T-cell (primary cell): ENCODE results near the gene KDM4B. TPM values are rescaled to one million over a fixed set of nuclear protein-coding genes. Genes with fewer than 3 reads are reported as not detected.
"Not testable (repeated sequence)": the region's sequence is repeated elsewhere in the genome, so short reads cannot be mapped to it uniquely, and the experiment has no call there.

Experiments
- ATAC-seq, 4 experiments: fragments of 200-7000 bp in 3 of 4; fragments of 150-1000 bp in 1 of 4; cut with Tn5 transposase; replicated peaks in 1 of 4; 1 replicate in 3 of 4; 2 replicates in 1 of 4; pipeline ENCODE4 v1.10.0; 2021; ENCODE audit warnings: moderate library complexity in 3 of 4, mild to moderate bottlenecking in 2 of 4, moderate number of reproducible peaks in 1 of 4
- CTCF ChIA-PET, 2 donors: fragments of 300-600 bp; sonication (Branson Sonifier 250); formaldehyde crosslinking; loops; one replicate each; lab custom pipeline; 2022; ENCODE audit warnings: antibody characterized with exemption in 2 of 2; lab: Charles Lee
- POLR2A ChIA-PET, 2 donors: fragments of 300-600 bp; sonication (Branson Sonifier 250); formaldehyde crosslinking; loops; one replicate each; lab custom pipeline; 2022; ENCODE audit warnings: antibody characterized with exemption in 2 of 2; lab: Charles Lee
- DNase-seq, 35 experiments: peaks; one replicate each; pipeline versions ENCODE4 v3.0.0 to v3.0.0-alpha.2; 2013 to 2023
- H3K27ac ChIP-seq: one replicate; pipeline ENCODE4 v1.5.1; 2013; ENCODE audit warnings: low read length
- H3K27me3 ChIP-seq, 2 experiments: replicated peaks in 1 of 2; 1 replicate in 1 of 2; 2 replicates in 1 of 2; pipeline versions ENCODE4 v1.6.1 to v1.7.0; 2013; ENCODE audit warnings: low read length in 1 of 2, mixed read lengths in 1 of 2; ENCODE audit not compliant: control insufficient read depth in 2 of 2, insufficient read depth in 2 of 2; ENCODE audit errors: extremely low read depth in 1 of 2
- H3K36me3 ChIP-seq, 2 donors: 1 replicate in 1 of 2; 2 replicates in 1 of 2; pipeline versions ENCODE4 v1.6.1 to v1.7.0; 2013; ENCODE audit warnings: low read length in 1 of 2; ENCODE audit not compliant: control insufficient read depth in 2 of 2, insufficient read depth in 1 of 2; ENCODE audit errors: extremely low read depth in 1 of 2
- H3K4me1 ChIP-seq, 2 experiments: 1 replicate in 1 of 2; 2 replicates in 1 of 2; pipeline versions ENCODE4 v1.6.1 to v1.7.0; 2013; ENCODE audit warnings: low read length in 2 of 2, mixed read lengths in 1 of 2; ENCODE audit not compliant: insufficient read depth in 2 of 2, control insufficient read depth in 1 of 2; ENCODE audit errors: extremely low read depth in 1 of 2
- H3K4me3 ChIP-seq, 2 donors: 1 replicate in 1 of 2; 2 replicates in 1 of 2; pipeline versions ENCODE4 v1.5.1 to v1.7.0; 2013; ENCODE audit warnings: mild to moderate bottlenecking in 2 of 2, low read length in 1 of 2, moderate library complexity in 1 of 2; ENCODE audit not compliant: control insufficient read depth in 1 of 2; ENCODE audit errors: extremely low read depth in 1 of 2
- H3K9me3 ChIP-seq: 2 replicates; pipeline ENCODE4 v1.7.0; 2013
- H3K27ac Mint-ChIP-seq, 2 donors: one replicate each; pipeline ENCODE4 v1.8.0; 2020 to 2021; ENCODE audit warnings: mild to moderate bottlenecking in 2 of 2, mixed read lengths in 2 of 2
- H3K27me3 Mint-ChIP-seq, 2 donors: one replicate each; pipeline ENCODE4 v1.8.0; 2021 to 2022; ENCODE audit warnings: mixed read lengths in 2 of 2
- H3K36me3 Mint-ChIP-seq: one replicate; pipeline ENCODE4 v1.8.0; 2021; ENCODE audit warnings: mixed read lengths
- H3K4me1 Mint-ChIP-seq, 3 donors: one replicate each; pipeline ENCODE4 v1.8.0; 2020 to 2022; ENCODE audit warnings: mixed read lengths in 3 of 3, mild to moderate bottlenecking in 1 of 3
- H3K4me3 Mint-ChIP-seq, 3 donors: one replicate each; pipeline ENCODE4 v1.8.0; 2020 to 2022; ENCODE audit warnings: mild to moderate bottlenecking in 3 of 3, mixed read lengths in 3 of 3, moderate library complexity in 3 of 3
- H3K9me3 Mint-ChIP-seq, 3 donors: one replicate each; pipeline ENCODE4 v1.8.0; 2020 to 2022; ENCODE audit warnings: mixed read lengths in 3 of 3
- WGBS: methylation state at CpG from one replicate; pipeline ENCODE4 v1.1.5; 2013; ENCODE audit warnings: missing lambda C conversion rate; ENCODE audit not compliant: insufficient coverage; 5-methylcytosine and 5-hydroxymethylcytosine counted together
- total RNA-seq, 35 experiments: library from RNA in 6 of 35; stranded (reverse) in 6 of 35; fragments of 120-200 nt in 1 of 35; gene quantifications; one replicate each; pipeline versions ENCODE4 v1.2.1 to v1.2.4 and lab custom pipeline; 2013 to 2026

The KDM4B gene
- total RNA-seq, 5 donors from 2014 or later (not counting 1 experiment from before 2014, with no cell fraction given): 44.6 to 59.2 (median 47.8) TPM

GRCh38 chr19:4933528-4933927, 35.4 kb upstream of the KDM4B start:
- WGBS: 100% methylated on average over 2 of the region's 7 CpGs
- no peaks in the 10 kb centered on the region for H3K27me3 ChIP-seq
- H3K4me3 Mint-ChIP-seq: no peak overlapping the region
- no peaks in the 10 kb centered on the region for H3K9me3 ChIP-seq
- no peak overlapping the region for H3K27ac Mint-ChIP-seq
- H3K36me3 Mint-ChIP-seq: no peaks in the 10 kb centered on the region
- H3K27me3 Mint-ChIP-seq: no peaks in the 10 kb centered on the region
- H3K4me1 Mint-ChIP-seq: no peaks in the 10 kb centered on the region
- no peak overlapping the region for H3K4me3 ChIP-seq
- CTCF ChIA-PET: no interaction called here
- H3K27ac ChIP-seq: no peak overlapping the region
- POLR2A ChIA-PET: no interaction called here
- no peak for ATAC-seq
- no peak for DNase-seq
- H3K4me1 ChIP-seq: no peaks in the 10 kb centered on the region
- H3K9me3 Mint-ChIP-seq: no peaks in the 10 kb centered on the region
- no peaks in the 10 kb centered on the region for H3K36me3 ChIP-seq

GRCh38 chr19:4935444-4935843, 33.5 kb upstream of the KDM4B start:
- DNase-seq: no peak
- ChIA-PET CTCF (interaction anchor here in 1 of 2 donors (0.6 kb wide), 1 partner anchor 130 kb away, joined by 4 read pairs; no protein-coding TSS in a partner anchor), POLR2A (no interaction called here)
- no peak for ATAC-seq
- Mint-ChIP-seq H3K4me3 (no peak overlapping the region), H3K27me3 (no peaks in the 10 kb centered on the region), H3K27ac (no peak overlapping the region), H3K36me3 (no peaks in the 10 kb centered on the region), H3K4me1 (no peaks in the 10 kb centered on the region), H3K9me3 (no peaks in the 10 kb centered on the region)
- H3K36me3 ChIP-seq: no peaks in the 10 kb centered on the region
- no peaks in the 10 kb centered on the region for H3K27me3 ChIP-seq
- 69% methylated on average over 7 of the region's 8 CpGs for WGBS
- H3K4me1 ChIP-seq: no peaks in the 10 kb centered on the region
- no peaks in the 10 kb centered on the region for H3K9me3 ChIP-seq
- no peak overlapping the region for H3K27ac ChIP-seq
- no peak overlapping the region for H3K4me3 ChIP-seq

GRCh38 chr19:4937060-4937459, 31.9 kb upstream of the KDM4B start:
- ATAC-seq (no peak), DNase-seq (no peak)
- CTCF ChIA-PET: interaction anchor here in 1 of 2 donors (0.6 kb wide), 1 partner anchor 20 kb away, joined by 3 read pairs; no protein-coding TSS in a partner anchor
- Histone ChIP-seq H3K9me3 (no peaks in the 10 kb centered on the region), H3K27ac (no peak overlapping the region), H3K27me3 (no peaks in the 10 kb centered on the region), H3K36me3 (no peaks in the 10 kb centered on the region), H3K4me1 (no peaks in the 10 kb centered on the region), H3K4me3 (no peak overlapping the region)
- H3K27me3 Mint-ChIP-seq: no peaks in the 10 kb centered on the region
- POLR2A ChIA-PET: no interaction called here
- H3K4me1 Mint-ChIP-seq: no peaks in the 10 kb centered on the region
- H3K36me3 Mint-ChIP-seq: no peaks in the 10 kb centered on the region
- WGBS: 100% methylated on average over 1 of the region's 7 CpGs
- no peak overlapping the region for H3K27ac Mint-ChIP-seq
- H3K4me3 Mint-ChIP-seq: no peak overlapping the region
- H3K9me3 Mint-ChIP-seq: no peaks in the 10 kb centered on the region

- H3K27me3 ChIP-seq, H3K36me3 ChIP-seq, H3K4me3 ChIP-seq, DNase-seq, H3K27ac Mint-ChIP-seq, H3K27me3 Mint-ChIP-seq, ATAC-seq, H3K27ac ChIP-seq, H3K9me3 Mint-ChIP-seq, POLR2A ChIA-PET, H3K4me3 Mint-ChIP-seq, H3K4me1 Mint-ChIP-seq, H3K9me3 ChIP-seq, H3K36me3 Mint-ChIP-seq, H3K4me1 ChIP-seq: not testable (repeated sequence)
- CTCF ChIA-PET: interaction anchor here in 1 of 2 donors (0.6 to 0.7 kb wide), 2 partner anchors 22 to 1470 kb away, joined by 3 to 7 read pairs; no protein-coding TSS in a partner anchor
- 100% methylated on average over 1 of the region's 4 CpGs for WGBS
Observed at GRCh38 chr19:4938461-4938860, 30.5 kb upstream of the KDM4B start.

GRCh38 chr19:4939466-4939865, 29.4 kb upstream of the KDM4B start:
- Mint-ChIP-seq H3K36me3 (no peaks in the 10 kb centered on the region), H3K4me3 (no peak overlapping the region), H3K27ac (no peak overlapping the region), H3K27me3 (no peaks in the 10 kb centered on the region), H3K4me1 (no peaks in the 10 kb centered on the region), H3K9me3 (no peaks in the 10 kb centered on the region)
- Histone ChIP-seq H3K4me3 (no peak overlapping the region), H3K27me3 (no peaks in the 10 kb centered on the region), H3K9me3 (no peaks in the 10 kb centered on the region), H3K27ac (no peak overlapping the region), H3K36me3 (no peaks in the 10 kb centered on the region), H3K4me1 (no peaks in the 10 kb centered on the region)
- ATAC-seq (no peak), DNase-seq (no peak)
- CTCF ChIA-PET: interaction anchor here in 1 of 2 donors (0.6 kb wide), 1 partner anchor 95 kb away, joined by 3 read pairs; no protein-coding TSS in a partner anchor
- 100% methylated on average over 1 of the region's 7 CpGs for WGBS
- POLR2A ChIA-PET: interaction anchor here in 1 of 2 donors (0.6 kb wide), 1 partner anchor 25 kb away, joined by 6 read pairs; no protein-coding TSS in a partner anchor

GRCh38 chr19:4941638-4942169, 27.2 kb upstream of the KDM4B start:
- CTCF ChIA-PET, H3K27ac ChIP-seq, H3K4me3 ChIP-seq, H3K36me3 Mint-ChIP-seq, H3K4me1 ChIP-seq, H3K27me3 Mint-ChIP-seq, H3K36me3 ChIP-seq, H3K27me3 ChIP-seq, H3K4me1 Mint-ChIP-seq, H3K27ac Mint-ChIP-seq, DNase-seq, H3K4me3 Mint-ChIP-seq, H3K9me3 Mint-ChIP-seq, H3K9me3 ChIP-seq, ATAC-seq: not testable (repeated sequence)
- POLR2A ChIA-PET: interaction anchor here in 1 of 2 donors (0.6 kb wide), 1 partner anchor 190 kb away, joined by 3 read pairs; no protein-coding TSS in a partner anchor
- 97% methylated on average over 22 of the region's 35 CpGs for WGBS
